ENCODE results near the gene CYTH4. TPM values are rescaled to one million over a fixed set of nuclear protein-coding genes. Genes with fewer than 3 reads are reported as not detected.

CYTH4 gene
- total and polyA plus RNA-seq, 2 experiments from 2014 or later, result not detected

GRCh38 chr22:37303821-37304274 is 21.5 kb downstream of the CYTH4 start (continued):
- TF ChIP-seq ZNF462 (CRISPR knock-in tag; IDR thresholded peaks at IDR 0.05) (no peak), EZH2 (IDR thresholded peaks at IDR 0.05; ENCODE audit: low read depth, unreplicated experiment) (no peak), REST (IDR thresholded peaks at IDR 0.05; ENCODE audit: unreplicated experiment) (no peak), JUNB (IDR thresholded peaks at IDR 0.05; ENCODE audit: unreplicated experiment) (no peak), POLR2AphosphoS5 (IDR thresholded peaks at IDR 0.05; ENCODE audit: low read depth) (no peak)

Data from GM23338 (cell line).